H9 (cell line): Measurements from ENCODE around the gene LINGO1. TPM values are rescaled to one million over a fixed set of nuclear protein-coding genes. Genes with fewer than 3 reads are reported as not detected.

Experiments used
- DNase-seq: peaks from one replicate; pipeline ENCODE4 v3.0.0-alpha.2; 2017
- H2AFZ ChIP-seq: one replicate; pipeline ENCODE4 v1.6.1; 2013; ENCODE audit warnings: mild to moderate bottlenecking, low read length, control low read depth, moderate library complexity
- H2AK5ac ChIP-seq: 2 replicates; pipeline ENCODE4 v1.6.1; 2013; ENCODE audit warnings: low read length, control low read depth, mixed read lengths; ENCODE audit not compliant: insufficient read length
- H2BK120ac ChIP-seq: one replicate; pipeline ENCODE4 v1.6.1; 2013; ENCODE audit warnings: low read depth, mild to moderate bottlenecking, low read length, control low read depth, inconsistent platforms; ENCODE audit not compliant: poor library complexity, severe bottlenecking
- H2BK12ac ChIP-seq: 2 replicates; pipeline ENCODE4 v1.6.1; 2013; ENCODE audit warnings: low read length, control low read depth, mixed read lengths, low read depth; ENCODE audit not compliant: insufficient read length
- H2BK15ac ChIP-seq: 2 replicates; pipeline ENCODE4 v1.6.1; 2013; ENCODE audit warnings: low read depth, low read length, control low read depth
- H2BK20ac ChIP-seq: one replicate; pipeline ENCODE4 v1.6.1; 2013; ENCODE audit warnings: low read depth, mild to moderate bottlenecking, low read length, control low read depth, inconsistent platforms; ENCODE audit not compliant: poor library complexity, severe bottlenecking
- H2BK5ac ChIP-seq: 2 replicates; pipeline ENCODE4 v1.6.1; 2013; ENCODE audit warnings: low read length, control low read depth, mixed read lengths; ENCODE audit not compliant: insufficient read length
- H3K14ac ChIP-seq: 2 replicates; pipeline ENCODE4 v1.6.1; 2013; ENCODE audit warnings: low read length, control low read depth; ENCODE audit not compliant: insufficient read depth
- H3K18ac ChIP-seq: 2 replicates; pipeline ENCODE4 v1.6.1; 2013; ENCODE audit warnings: low read depth, mild to moderate bottlenecking, mixed read lengths, low read length, control low read depth; ENCODE audit not compliant: insufficient read length
- H3K23ac ChIP-seq: 2 replicates; pipeline ENCODE4 v1.6.1; 2013; ENCODE audit warnings: low read length, control low read depth, mixed read lengths, low read depth; ENCODE audit not compliant: insufficient read length
- H3K23me2 ChIP-seq: 2 replicates; pipeline ENCODE4 v1.6.1; 2013; ENCODE audit warnings: low read depth, mild to moderate bottlenecking, mixed read lengths, low read length, control low read depth; ENCODE audit not compliant: insufficient read length, poor library complexity, severe bottlenecking
- H3K27ac ChIP-seq: 2 replicates; pipeline ENCODE4 v1.5.1; 2013; ENCODE audit warnings: low read length, control low read depth, mixed read lengths, low read depth; ENCODE audit not compliant: insufficient read length
- H3K27me3 ChIP-seq: 2 replicates; pipeline ENCODE4 v1.6.1; 2013; ENCODE audit warnings: low read length, control low read depth, inconsistent platforms; ENCODE audit not compliant: insufficient read depth
- H3K4ac ChIP-seq: 2 replicates; pipeline ENCODE4 v1.6.1; 2013; ENCODE audit warnings: low read depth, mild to moderate bottlenecking, control low read depth, inconsistent platforms, low read length, moderate library complexity
- H3K4me1 ChIP-seq: 2 replicates; pipeline ENCODE4 v1.6.1; 2013; ENCODE audit warnings: low read length, control low read depth, inconsistent platforms; ENCODE audit not compliant: insufficient read depth
- H3K4me2 ChIP-seq: 2 replicates; pipeline ENCODE4 v1.6.1; 2013; ENCODE audit warnings: low read length, control low read depth, mixed read lengths; ENCODE audit not compliant: insufficient read length, insufficient read depth
- H3K56ac ChIP-seq: 2 replicates; pipeline ENCODE4 v1.6.1; 2013; ENCODE audit warnings: low read depth, mild to moderate bottlenecking, mixed read lengths, low read length, control low read depth; ENCODE audit not compliant: insufficient read length
- H3K79me1 ChIP-seq: 2 replicates; pipeline ENCODE4 v1.6.1; 2013; ENCODE audit warnings: low read depth, mild to moderate bottlenecking, moderate library complexity, low read length, control low read depth, inconsistent platforms; ENCODE audit not compliant: insufficient read depth, poor library complexity, severe bottlenecking
- H3K79me2 ChIP-seq: 2 replicates; pipeline ENCODE4 v1.6.1; 2013; ENCODE audit warnings: low read length, control low read depth, inconsistent platforms; ENCODE audit not compliant: insufficient read depth
- H3K9ac ChIP-seq: 2 replicates; pipeline ENCODE4 v1.6.1; 2013; ENCODE audit warnings: low read length, control low read depth, mixed read lengths; ENCODE audit not compliant: insufficient read length; ENCODE audit errors: extremely low read depth
- H3K9me3 ChIP-seq: one replicate; pipeline ENCODE4 v1.6.1; 2013; ENCODE audit warnings: low read depth, low read length, inconsistent platforms; ENCODE audit not compliant: control insufficient read depth
- H3T11ph ChIP-seq: one replicate; pipeline ENCODE4 v1.6.1; 2013; ENCODE audit warnings: mild to moderate bottlenecking, low read length, control low read depth, inconsistent platforms
- H4K20me1 ChIP-seq: one replicate; pipeline ENCODE4 v1.6.1; 2013; ENCODE audit not compliant: control insufficient read depth, insufficient read length, insufficient read depth
- H4K5ac ChIP-seq: 2 replicates; pipeline ENCODE4 v1.6.1; 2013; ENCODE audit warnings: low read depth, mild to moderate bottlenecking, mixed read lengths, low read length, control low read depth; ENCODE audit not compliant: insufficient read length
- H4K8ac ChIP-seq: replicated peaks from 2 replicates; pipeline ENCODE4 v1.6.1; 2013; ENCODE audit warnings: low read length, control low read depth, mixed read lengths, low read depth; ENCODE audit not compliant: insufficient read length
- H4K91ac ChIP-seq: 2 replicates; pipeline ENCODE4 v1.6.1; 2013; ENCODE audit warnings: low read depth, mild to moderate bottlenecking, moderate library complexity, mixed read lengths, low read length, control low read depth; ENCODE audit not compliant: insufficient read length
- H3K27ac Mint-ChIP-seq, 3 experiments: 2 replicates in 2 of 3; 3 replicates in 1 of 3; pipeline ENCODE4 v1.8.0; 2020 to 2021; ENCODE audit warnings: mixed read lengths in 3 of 3, mild to moderate bottlenecking in 1 of 3, moderate library complexity in 1 of 3
- H3K27me3 Mint-ChIP-seq: 2 replicates; pipeline ENCODE4 v1.8.0; 2021; ENCODE audit warnings: low read depth, mild to moderate bottlenecking, moderate library complexity, mixed read lengths
- H3K36me3 Mint-ChIP-seq, 3 experiments: 2 replicates in 2 of 3; 3 replicates in 1 of 3; pipeline ENCODE4 v1.8.0; 2020 to 2021; ENCODE audit warnings: low read depth in 3 of 3, mixed read lengths in 3 of 3; ENCODE audit not compliant: insufficient read depth in 1 of 3
- H3K4me1 Mint-ChIP-seq, 2 experiments: 2 replicates each; pipeline ENCODE4 v1.8.0; 2020; ENCODE audit warnings: mixed read lengths in 2 of 2
- H3K4me3 Mint-ChIP-seq, 2 experiments: 2 replicates in 1 of 2; 3 replicates in 1 of 2; pipeline ENCODE4 v1.8.0; 2020 to 2021; ENCODE audit warnings: mild to moderate bottlenecking in 2 of 2, mixed read lengths in 2 of 2, moderate library complexity in 1 of 2
- H3K9me3 Mint-ChIP-seq, 2 experiments: 2 replicates in 1 of 2; 3 replicates in 1 of 2; pipeline ENCODE4 v1.8.0; 2020; ENCODE audit warnings: mild to moderate bottlenecking in 2 of 2, mixed read lengths in 2 of 2, moderate library complexity in 1 of 2
- CTCF ChIP-seq: fragments of 200-600 bp; sonication (generic); conservative IDR thresholded peaks from 3 replicates; pipeline ENCODE4 v1.8.0; 2021; ENCODE audit warnings: antibody characterized with exemption, mild to moderate bottlenecking
- WGBS: extraction: QIAGEN DNeasy Blood & Tissue Kit; methylation state at CpG from one replicate; pipeline ENCODE4 v1.1.7; 2013; ENCODE audit warnings: missing lambda C conversion rate, low lambda C conversion rate, mixed read lengths; ENCODE audit not compliant: insufficient read length; ENCODE audit errors: extremely low coverage; 5-methylcytosine and 5-hydroxymethylcytosine counted together
- total RNA-seq: library from RNA; stranded (reverse); gene quantifications from 2 replicates; pipeline ENCODE4 v1.2.1, GENCODE V29; 2021

Gene LINGO1
- total RNA-seq, 1 experiment from 2014 or later = 41.6 TPM

GRCh38 chr15:77607894-77608261, 24.8 kb downstream of the LINGO1 start:
- Mint-ChIP-seq H3K4me1 (peaks cover 57 to 66% of the 10 kb centered on the region in 2 experiments), H3K27ac (peak overlapping the region in 1 of 3 experiments; percentile 53; a peak in 1 of 7 replicates), H3K27me3 (peaks cover 12% of the 10 kb centered on the region), H3K9me3 (no peaks in the 10 kb centered on the region; a peak in 1 of 5 replicates), H3K36me3 (no peaks in the 10 kb centered on the region), H3K4me3 (no peak overlapping the region)
- Histone ChIP-seq H4K5ac (no peak overlapping the region), H3K27ac (no peak overlapping the region), H3K27me3 (no peaks in the 10 kb centered on the region), H2BK12ac (no peak overlapping the region), H3K23me2 (no peaks in the 10 kb centered on the region), H3K79me1 (no peaks in the 10 kb centered on the region), H4K91ac (no peak overlapping the region), H3K23ac (no peak overlapping the region), H4K20me1 (no peaks in the 10 kb centered on the region), H3K9ac (no peak overlapping the region), H3K4me1 (peaks cover 2% of the 10 kb centered on the region; the same call in 1 of the 2 replicates), H3K18ac (peak overlapping the region; percentile 10), H2BK5ac (no peak overlapping the region), H2AFZ (no peak overlapping the region), H3K4me2 (no peak overlapping the region), H3K14ac (0 out of 2 replicates have a peak overlapping the region, but pooled peaks have one; percentile 14), H2AK5ac (no peak overlapping the region), H4K8ac (no peak overlapping the region), H2BK120ac (no peak overlapping the region), H3K79me2 (no peaks in the 10 kb centered on the region), H3K9me3 (no peaks in the 10 kb centered on the region), H2BK15ac (no peak overlapping the region), H3K4ac (no peak overlapping the region), H3K56ac (no peak overlapping the region), H3T11ph (no peak overlapping the region), H2BK20ac (no peak overlapping the region)
- TF ChIP-seq CTCF = no peak
- no CpG with 5 or more reads among the region's 5 CpGs for WGBS
- no peak for DNase-seq
